Upper lobe of left lung (tissue), 6 donors: ENCODE results near the gene SWAP70. TPM values are rescaled to one million over a fixed set of nuclear protein-coding genes. Genes with fewer than 3 reads are reported as not detected.
"Not testable (repeated sequence)": the region's sequence is repeated elsewhere in the genome, so short reads cannot be mapped to it uniquely, and the experiment has no call there.

Experiments used
- ATAC-seq, 2 donors: fragments of 200-7000 bp; cut with Tn5 transposase; one replicate each; pipeline ENCODE4 v1.9.1; 2022; ENCODE audit warnings: mild to moderate bottlenecking in 2 of 2, moderate library complexity in 2 of 2; ENCODE audit not compliant: low FRiP score in 2 of 2
- DNase-seq, 2 donors: peaks; one replicate each; pipeline ENCODE4 v3.0.0-alpha.2; 2019 to 2020
- H3K27ac ChIP-seq, 4 donors: fragments of 200-600 bp; sonication (generic); one replicate each; pipeline ENCODE4 v1.5.1; 2016 to 2019
- H3K27me3 ChIP-seq, 4 donors: fragments of 200-600 bp; sonication (generic); one replicate each; pipeline ENCODE4 v1.5.1; 2017 to 2019
- H3K36me3 ChIP-seq, 4 donors: fragments of 200-600 bp; sonication (generic); one replicate each; pipeline ENCODE4 v1.5.1; 2016 to 2019
- H3K4me1 ChIP-seq, 4 donors: fragments of 200-600 bp; sonication (generic); one replicate each; pipeline ENCODE4 v1.5.1; 2018 to 2019
- H3K4me3 ChIP-seq, 4 donors: fragments of 200-600 bp; sonication (generic); one replicate each; pipeline ENCODE4 v1.5.1; 2017 to 2019; ENCODE audit warnings: mild to moderate bottlenecking in 2 of 4, moderate library complexity in 1 of 4
- H3K9me3 ChIP-seq, 4 donors: fragments of 200-600 bp; sonication (generic); one replicate each; pipeline ENCODE4 v1.5.1; 2018 to 2019
- CTCF ChIP-seq, 6 experiments: fragments of 450-650 bp in 4 of 6; fragments of 200-600 bp in 2 of 6; sonication (generic) in 2 of 6; IDR thresholded peaks; one replicate each; pipeline ENCODE4 v1.5.1; 2016 to 2019; ENCODE audit warnings: antibody characterized with exemption in 6 of 6
- EP300 ChIP-seq, 4 donors: sonication (generic); formaldehyde crosslinking; IDR thresholded peaks; one replicate each; pipeline ENCODE4 v1.5.1; 2017; ENCODE audit warnings: antibody characterized with exemption in 4 of 4, control low read depth in 2 of 4
- POLR2A ChIP-seq, 4 donors: fragments of 450-650 bp; IDR thresholded peaks; one replicate each; pipeline ENCODE4 v1.5.1; 2016 to 2017; ENCODE audit warnings: antibody characterized with exemption in 4 of 4, mild to moderate bottlenecking in 2 of 4
- POLR2AphosphoS5 ChIP-seq, 2 donors: sonication (generic); formaldehyde crosslinking; IDR thresholded peaks; one replicate each; pipeline ENCODE4 v1.5.1; 2017; ENCODE audit warnings: antibody characterized with exemption in 2 of 2
- WGBS, 2 donors: methylation state at CpG; one replicate each; pipeline ENCODE4 v1.1.5; 2017 to 2018; 5-methylcytosine and 5-hydroxymethylcytosine counted together
- total RNA-seq, 6 donors: library from RNA; depleted of rRNA in 4 of 6; stranded (reverse); fragments of >200 nt in 4 of 6; gene quantifications; one replicate each; pipeline versions ENCODE4 v1.1.0 to v1.2.1, GENCODE V29; 2016 to 2021
- donor health status: DM: no; HTN: no; CAD: no; lungs with moderate emphysema.
- donor health status: DM: no; HTN: yes; CAD: no; lungs with severe emphysema.

Gene SWAP70
- total RNA-seq, 6 donors from 2014 or later, result 31.4 to 80.4 (median 50.2) TPM

- Histone ChIP-seq H3K9me3 (no peaks in the 10 kb centered on the region), H3K27me3 (no peaks in the 10 kb centered on the region), H3K4me3 (no peak overlapping the region), H3K4me1 (peaks cover 13 to 47% (median 21%) of the 10 kb centered on the region in 4 donors), H3K36me3 (no peaks in the 10 kb centered on the region), H3K27ac (no peak overlapping the region)
- DNase-seq, result no peak
- 88 to 89% methylated on average over 4 of the region's 4 CpGs for WGBS, 2 donors
- TF ChIP-seq POLR2A (IDR thresholded peaks at IDR 0.05) (no peak), EP300 (IDR thresholded peaks at IDR 0.05) (no peak), POLR2AphosphoS5 (IDR thresholded peaks at IDR 0.05) (no peak), CTCF (IDR thresholded peaks at IDR 0.05) (no peak)
- no peak for ATAC-seq
Observed at GRCh38 chr11:9704620-9705019, 40.7 kb downstream of the SWAP70 start.

- H3K9me3 ChIP-seq, DNase-seq, ATAC-seq, H3K4me3 ChIP-seq, H3K27me3 ChIP-seq, H3K36me3 ChIP-seq, H3K27ac ChIP-seq: not testable (repeated sequence)
- peaks cover 13 to 43% (median 17%) of the 10 kb centered on the region in 4 donors for H3K4me1 ChIP-seq
Observed at GRCh38 chr11:9705361-9705760, 41.5 kb downstream of the SWAP70 start.

GRCh38 chr11:9708544-9708943 is 44.7 kb downstream of the SWAP70 start:
- ATAC-seq (peak in 1 of 2 donors; percentile 43), DNase-seq (no peak)
- Histone ChIP-seq H3K36me3 (peaks cover 0 to 1% (median 0%) of the 10 kb centered on the region in 4 donors), H3K27me3 (no peaks in the 10 kb centered on the region), H3K9me3 (no peaks in the 10 kb centered on the region), H3K4me3 (no peak overlapping the region), H3K27ac (peak overlapping the region in 1 of 4 donors; percentile 38), H3K4me1 (peaks cover 5 to 34% (median 15%) of the 10 kb centered on the region in 4 donors)
- TF ChIP-seq POLR2A (IDR thresholded peaks at IDR 0.05) (no peak), POLR2AphosphoS5 (IDR thresholded peaks at IDR 0.05) (no peak), EP300 (IDR thresholded peaks at IDR 0.05) (no peak), CTCF (IDR thresholded peaks at IDR 0.05) (no peak)
- WGBS, 2 donors, result 100% methylated on average over 1 of the region's 1 CpG

GRCh38 chr11:9710223-9710622 is 46.3 kb downstream of the SWAP70 start:
- Histone ChIP-seq H3K36me3 (peaks cover 0 to 9% (median 0%) of the 10 kb centered on the region in 4 donors), H3K4me3 (no peak overlapping the region), H3K4me1 (peaks cover 5 to 28% (median 15%) of the 10 kb centered on the region in 4 donors), H3K9me3 (no peaks in the 10 kb centered on the region), H3K27ac (no peak overlapping the region), H3K27me3 (no peaks in the 10 kb centered on the region)
- TF ChIP-seq EP300 (IDR thresholded peaks at IDR 0.05) (no peak), POLR2A (IDR thresholded peaks at IDR 0.05) (no peak), CTCF (IDR thresholded peaks at IDR 0.05) (no peak), POLR2AphosphoS5 (IDR thresholded peaks at IDR 0.05) (no peak)
- ATAC-seq, result no peak
- DNase-seq, result no peak
- 93 to 96% methylated on average over 4 of the region's 4 CpGs for whole genome bisulfite sequencing, 2 donors

- H3K9me3 ChIP-seq, result no peaks in the 10 kb centered on the region
- H3K27ac ChIP-seq, result no peak overlapping the region
- WGBS, 2 donors, result 97 to 100% methylated on average over 1 of the region's 1 CpG
- ATAC-seq, result no peak
- no peaks in the 10 kb centered on the region for H3K27me3 ChIP-seq
- no peak overlapping the region for H3K4me3 ChIP-seq
- no peak for TF ChIP-seq EP300 (IDR thresholded peaks at IDR 0.05)
- TF ChIP-seq POLR2AphosphoS5 (IDR thresholded peaks at IDR 0.05), result no peak
- TF ChIP-seq POLR2A (IDR thresholded peaks at IDR 0.05), result no peak
- TF ChIP-seq CTCF (IDR thresholded peaks at IDR 0.05), result no peak
- peaks cover 5 to 28% (median 18%) of the 10 kb centered on the region in 4 donors for H3K4me1 ChIP-seq
- no peak for DNase-seq
- peaks cover 0 to 16% (median 0%) of the 10 kb centered on the region in 4 donors for H3K36me3 ChIP-seq
Observed at GRCh38 chr11:9710852-9711251, 47.0 kb downstream of the SWAP70 start.
